Esophagus (tissue), 2 donors: ENCODE measurements around the gene CASZ1. TPM values are rescaled to one million over a fixed set of nuclear protein-coding genes. Genes with fewer than 3 reads are reported as not detected.

Source experiments
- H3K27ac ChIP-seq, 2 donors: one replicate each; pipeline ENCODE4 v1.5.1; 2013; ENCODE audit warnings: low read depth in 2 of 2, mild to moderate bottlenecking in 2 of 2, inconsistent platforms in 1 of 2, low read length in 1 of 2, moderate library complexity in 1 of 2
- H3K27me3 ChIP-seq, 2 donors: one replicate each; pipeline ENCODE4 v1.6.1; 2013; ENCODE audit warnings: low read length in 2 of 2, control low read depth in 1 of 2, mild to moderate bottlenecking in 1 of 2; ENCODE audit not compliant: insufficient read depth in 2 of 2, control insufficient read depth in 1 of 2
- H3K36me3 ChIP-seq, 2 donors: one replicate each; pipeline ENCODE4 v1.6.1; 2013; ENCODE audit warnings: low read length in 1 of 2; ENCODE audit not compliant: control insufficient read depth in 2 of 2, insufficient read depth in 2 of 2
- H3K4me1 ChIP-seq, 2 donors: one replicate each; pipeline ENCODE4 v1.6.1; 2013; ENCODE audit warnings: low read length in 1 of 2; ENCODE audit not compliant: control insufficient read depth in 2 of 2, insufficient read depth in 2 of 2
- H3K4me3 ChIP-seq, 2 donors: one replicate each; pipeline ENCODE4 v1.5.1; 2013; ENCODE audit warnings: low read length in 2 of 2, mild to moderate bottlenecking in 2 of 2, low read depth in 1 of 2, moderate library complexity in 1 of 2
- H3K9me3 ChIP-seq, 2 donors: one replicate each; pipeline ENCODE4 v1.6.1; 2013; ENCODE audit warnings: mild to moderate bottlenecking in 2 of 2, low read depth in 1 of 2, low read length in 1 of 2, moderate library complexity in 1 of 2; ENCODE audit not compliant: control insufficient read depth in 2 of 2, insufficient read depth in 1 of 2
- WGBS, 2 donors: extraction: QIAGEN DNeasy Blood & Tissue Kit; methylation state at CpG; one replicate each; pipeline ENCODE4 v1.1.7; 2013; 5-methylcytosine and 5-hydroxymethylcytosine counted together
- polyA plus RNA-seq, 2 donors: library from polyadenylated mRNA; stranded (reverse); fragments of 200-250 nt; gene quantifications; one replicate each; pipeline ENCODE4 v1.2.3, GENCODE V29; 2013
- donor health status: healthy with polysubstance abuse.
- donor health status: Bipolar disorder and iron deficiency.

Gene CASZ1, protein sequence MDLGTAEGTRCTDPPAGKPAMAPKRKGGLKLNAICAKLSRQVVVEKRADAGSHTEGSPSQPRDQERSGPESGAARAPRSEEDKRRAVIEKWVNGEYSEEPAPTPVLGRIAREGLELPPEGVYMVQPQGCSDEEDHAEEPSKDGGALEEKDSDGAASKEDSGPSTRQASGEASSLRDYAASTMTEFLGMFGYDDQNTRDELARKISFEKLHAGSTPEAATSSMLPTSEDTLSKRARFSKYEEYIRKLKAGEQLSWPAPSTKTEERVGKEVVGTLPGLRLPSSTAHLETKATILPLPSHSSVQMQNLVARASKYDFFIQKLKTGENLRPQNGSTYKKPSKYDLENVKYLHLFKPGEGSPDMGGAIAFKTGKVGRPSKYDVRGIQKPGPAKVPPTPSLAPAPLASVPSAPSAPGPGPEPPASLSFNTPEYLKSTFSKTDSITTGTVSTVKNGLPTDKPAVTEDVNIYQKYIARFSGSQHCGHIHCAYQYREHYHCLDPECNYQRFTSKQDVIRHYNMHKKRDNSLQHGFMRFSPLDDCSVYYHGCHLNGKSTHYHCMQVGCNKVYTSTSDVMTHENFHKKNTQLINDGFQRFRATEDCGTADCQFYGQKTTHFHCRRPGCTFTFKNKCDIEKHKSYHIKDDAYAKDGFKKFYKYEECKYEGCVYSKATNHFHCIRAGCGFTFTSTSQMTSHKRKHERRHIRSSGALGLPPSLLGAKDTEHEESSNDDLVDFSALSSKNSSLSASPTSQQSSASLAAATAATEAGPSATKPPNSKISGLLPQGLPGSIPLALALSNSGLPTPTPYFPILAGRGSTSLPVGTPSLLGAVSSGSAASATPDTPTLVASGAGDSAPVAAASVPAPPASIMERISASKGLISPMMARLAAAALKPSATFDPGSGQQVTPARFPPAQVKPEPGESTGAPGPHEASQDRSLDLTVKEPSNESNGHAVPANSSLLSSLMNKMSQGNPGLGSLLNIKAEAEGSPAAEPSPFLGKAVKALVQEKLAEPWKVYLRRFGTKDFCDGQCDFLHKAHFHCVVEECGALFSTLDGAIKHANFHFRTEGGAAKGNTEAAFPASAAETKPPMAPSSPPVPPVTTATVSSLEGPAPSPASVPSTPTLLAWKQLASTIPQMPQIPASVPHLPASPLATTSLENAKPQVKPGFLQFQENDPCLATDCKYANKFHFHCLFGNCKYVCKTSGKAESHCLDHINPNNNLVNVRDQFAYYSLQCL (N-terminal part only)
- 10 to 100 TPM; 10.8 to 18.1 TPM for polyA plus RNA-seq

DNA sequence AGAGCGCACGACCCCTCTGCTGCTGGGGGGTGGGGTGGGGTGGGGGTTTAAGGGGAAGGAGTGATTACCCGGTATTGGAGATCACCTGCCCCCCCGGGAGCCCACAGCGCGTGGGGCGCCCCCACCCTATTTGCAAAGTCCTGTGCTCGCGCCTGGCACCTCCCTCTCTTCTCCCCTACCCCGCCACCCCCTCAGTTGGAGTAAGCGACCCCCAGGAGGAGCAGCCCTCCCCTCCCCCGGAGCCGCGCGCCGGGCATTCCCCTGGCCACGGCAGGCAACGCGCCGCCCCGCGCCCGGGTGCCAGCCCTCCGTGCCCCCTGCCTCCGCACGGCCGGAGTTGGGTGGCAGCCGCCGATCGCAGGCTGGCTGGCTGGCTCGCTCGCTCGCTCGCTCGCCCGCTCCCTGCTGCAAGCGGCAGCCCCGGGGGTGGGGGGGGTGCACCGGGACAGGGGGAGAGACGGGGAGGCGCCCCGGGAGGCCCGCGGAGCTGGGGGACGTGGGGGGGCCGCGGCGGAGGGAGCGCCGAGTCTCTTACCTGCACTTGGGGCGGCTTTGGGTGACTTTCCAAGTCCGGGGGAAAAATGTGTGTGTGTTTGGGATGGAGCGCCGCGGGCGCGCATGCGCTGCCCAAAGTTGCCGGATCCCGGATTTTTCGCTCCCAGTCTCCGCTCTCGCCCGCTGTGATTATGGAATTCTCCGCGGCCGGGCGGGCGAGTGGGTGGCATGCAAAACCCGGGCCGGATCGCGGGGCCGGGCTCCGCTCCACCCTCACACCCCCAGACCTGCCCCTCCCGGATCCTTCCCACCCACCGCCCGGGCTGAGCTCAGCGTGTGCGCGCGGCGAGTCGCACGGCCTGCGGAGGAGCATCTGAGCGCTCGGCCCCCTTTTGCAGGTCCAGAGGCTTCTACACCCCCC lies at the start of gene CASZ1:
Gene CASZ1 (minus strand): TSS at position 618 of the 916 bp plus-strand sequence. CDS start 102,757 bp downstream, outside the sequence.
- Histone ChIP-seq H3K4me3 (peak within 1 kb of the TSS; percentile 70 to 91), H3K27ac (peak within 1 kb of the TSS; percentile 72 to 80), H3K36me3 (no peaks in the 10 kb centered on the region), H3K9me3 (no peaks in the 10 kb centered on the region), H3K4me1 (no peaks in the 10 kb centered on the region), H3K27me3 (no peaks in the 10 kb centered on the region)
- 1 to 3% methylated on average over 71 to 88 of the region's 88 CpGs for WGBS, 2 donors

DNA sequence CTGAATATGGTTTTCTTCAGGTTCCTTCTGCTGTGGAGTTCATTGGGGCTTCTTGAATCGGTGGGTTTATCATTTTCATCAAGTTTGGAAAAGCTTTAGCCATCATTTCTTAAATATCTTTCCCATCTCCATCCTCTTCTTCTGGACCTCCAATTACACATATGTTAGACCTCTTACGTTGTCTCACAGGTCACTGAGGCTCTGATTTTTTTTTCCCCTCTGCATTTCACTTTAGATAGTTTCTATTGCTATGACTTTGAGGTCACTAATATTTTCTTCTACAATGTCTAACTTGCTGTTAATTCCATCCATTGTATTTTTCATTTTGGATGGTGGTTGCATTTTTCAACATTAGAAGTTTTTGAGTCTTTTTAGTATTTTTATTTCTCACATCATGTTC lies 47.3 kb upstream of the CASZ1 start:
- Histone ChIP-seq H3K27me3 (no peaks in the 10 kb centered on the region), H3K36me3 (no peaks in the 10 kb centered on the region), H3K4me3 (no peak overlapping the region), H3K9me3 (peaks cover 0 to 5% of the 10 kb centered on the region in 2 donors), H3K4me1 (peaks cover 0 to 3% of the 10 kb centered on the region in 2 donors), H3K27ac (no peak overlapping the region)
- 89 to 94% methylated on average over 2 of the region's 2 CpGs for WGBS, 2 donors

DNA sequence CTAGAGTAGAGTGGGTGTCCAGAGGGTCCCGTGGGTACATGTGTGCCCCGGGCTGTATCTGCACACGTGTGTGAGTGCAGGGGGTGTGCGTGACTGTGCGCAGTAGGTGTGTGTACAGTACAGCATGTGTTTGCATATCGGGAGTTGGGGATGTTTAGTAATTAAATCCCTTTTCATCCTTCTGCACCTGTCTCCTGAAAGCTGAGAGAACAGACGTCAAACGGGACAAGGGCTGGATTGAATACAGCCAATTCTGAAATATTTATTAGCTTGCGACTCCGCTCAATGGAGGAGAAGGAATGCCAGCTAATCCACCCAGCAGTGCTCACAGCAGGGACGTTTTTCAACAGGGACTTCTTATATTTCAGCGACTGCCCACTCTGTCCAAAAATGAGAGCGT lies 44.7 kb upstream of the CASZ1 start:
- no peaks in the 10 kb centered on the region for H3K27me3 ChIP-seq
- H3K4me3 ChIP-seq, result no peak overlapping the region
- peaks cover 0 to 3% of the 10 kb centered on the region in 2 donors for H3K9me3 ChIP-seq
- no peaks in the 10 kb centered on the region for H3K36me3 ChIP-seq
- 80 to 81% methylated on average over 13 of the region's 13 CpGs for WGBS, 2 donors
- peaks cover 3% of the 10 kb centered on the region in 2 donors for H3K4me1 ChIP-seq
- no peak overlapping the region for H3K27ac ChIP-seq

DNA sequence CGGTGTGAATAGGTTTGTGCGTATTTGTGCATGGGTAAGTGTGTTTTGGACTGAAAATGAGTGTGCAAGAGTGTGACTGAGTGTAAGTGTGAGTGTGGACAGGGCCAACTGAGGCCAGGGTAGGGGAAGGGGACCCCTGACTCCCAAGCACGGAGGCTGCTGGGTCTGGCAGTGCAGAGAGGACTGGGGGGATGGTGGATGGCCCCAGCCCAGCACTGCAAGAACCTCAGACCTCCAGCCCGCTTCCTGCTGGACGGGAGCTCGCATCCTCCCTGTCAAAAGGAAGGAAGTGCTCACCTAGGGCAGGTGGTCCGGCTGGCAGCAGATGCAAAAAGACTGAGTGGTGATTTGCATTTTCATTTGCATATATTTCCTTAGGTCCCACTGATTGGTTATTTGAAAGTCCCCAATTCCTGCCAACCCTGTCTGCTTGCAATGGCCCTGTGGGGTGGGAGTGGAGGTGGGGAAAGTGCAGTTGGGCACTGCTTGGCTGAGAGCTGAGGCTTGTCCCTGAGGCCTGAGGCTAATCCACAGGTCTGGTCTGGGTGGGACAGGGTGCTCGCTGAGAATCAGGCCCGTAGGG lies 42.8 kb upstream of the CASZ1 start:
- H3K4me1 ChIP-seq, result peaks cover 3 to 6% of the 10 kb centered on the region in 2 donors
- H3K9me3 ChIP-seq, result peaks cover 0 to 2% of the 10 kb centered on the region in 2 donors
- 70 to 77% methylated on average over 9 of the region's 9 CpGs for WGBS, 2 donors
- H3K27ac ChIP-seq, result no peak overlapping the region
- H3K4me3 ChIP-seq, result no peak overlapping the region
- H3K27me3 ChIP-seq, result no peaks in the 10 kb centered on the region
- H3K36me3 ChIP-seq, result no peaks in the 10 kb centered on the region

DNA sequence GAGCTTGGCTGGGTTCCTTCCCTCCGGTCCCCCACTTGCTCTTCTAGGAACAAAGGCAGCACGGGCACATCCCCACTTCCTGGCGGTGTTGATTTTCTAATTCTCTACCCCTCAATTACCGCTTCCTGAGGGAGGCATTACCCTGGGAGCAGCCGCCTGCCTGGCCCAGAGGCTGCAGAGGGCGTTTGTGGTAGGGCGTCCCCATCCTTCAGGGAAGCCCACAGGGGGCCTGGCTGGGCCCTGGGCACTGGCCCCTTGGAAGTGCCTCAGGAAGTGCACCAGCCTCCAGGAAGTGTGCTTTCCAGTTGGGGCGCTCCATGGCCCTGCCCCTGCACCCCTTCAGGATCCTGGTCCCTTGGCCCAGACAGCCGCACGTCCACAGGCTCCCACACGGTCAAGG lies 42.1 kb upstream of the CASZ1 start:
- peaks cover 3 to 6% of the 10 kb centered on the region in 2 donors for H3K4me1 ChIP-seq
- WGBS, 2 donors, result 75 to 76% methylated on average over 11 of the region's 11 CpGs
- H3K27me3 ChIP-seq, result no peaks in the 10 kb centered on the region
- H3K4me3 ChIP-seq, result no peak overlapping the region
- no peaks in the 10 kb centered on the region for H3K36me3 ChIP-seq
- H3K9me3 ChIP-seq, result no peaks in the 10 kb centered on the region
- no peak overlapping the region for H3K27ac ChIP-seq

DNA sequence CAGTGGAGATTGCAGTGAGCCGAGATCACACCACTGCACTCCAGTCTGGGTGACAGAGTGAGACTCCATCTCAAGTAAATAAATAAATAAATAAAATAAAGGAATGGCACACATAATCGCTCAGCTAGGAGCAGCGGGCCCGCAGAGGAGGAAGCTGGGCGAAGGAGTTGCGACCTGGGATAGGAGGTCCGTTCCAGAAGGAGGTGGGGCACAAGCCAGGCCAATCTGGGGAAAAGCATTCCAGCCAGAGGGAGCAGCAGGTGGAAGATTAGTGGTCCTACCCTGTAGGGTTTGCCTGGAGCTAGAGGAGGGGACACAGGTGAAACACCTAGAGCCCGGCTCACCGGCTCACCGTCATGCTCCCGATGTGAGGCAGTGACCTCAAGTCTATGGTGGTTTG lies 40.3 kb upstream of the CASZ1 start:
- Histone ChIP-seq H3K36me3 (no peaks in the 10 kb centered on the region), H3K4me3 (no peak overlapping the region), H3K9me3 (no peaks in the 10 kb centered on the region), H3K4me1 (peaks cover 3 to 6% of the 10 kb centered on the region in 2 donors), H3K27ac (no peak overlapping the region), H3K27me3 (no peaks in the 10 kb centered on the region)
- 91 to 92% methylated on average over 11 of the region's 11 CpGs for WGBS, 2 donors

DNA sequence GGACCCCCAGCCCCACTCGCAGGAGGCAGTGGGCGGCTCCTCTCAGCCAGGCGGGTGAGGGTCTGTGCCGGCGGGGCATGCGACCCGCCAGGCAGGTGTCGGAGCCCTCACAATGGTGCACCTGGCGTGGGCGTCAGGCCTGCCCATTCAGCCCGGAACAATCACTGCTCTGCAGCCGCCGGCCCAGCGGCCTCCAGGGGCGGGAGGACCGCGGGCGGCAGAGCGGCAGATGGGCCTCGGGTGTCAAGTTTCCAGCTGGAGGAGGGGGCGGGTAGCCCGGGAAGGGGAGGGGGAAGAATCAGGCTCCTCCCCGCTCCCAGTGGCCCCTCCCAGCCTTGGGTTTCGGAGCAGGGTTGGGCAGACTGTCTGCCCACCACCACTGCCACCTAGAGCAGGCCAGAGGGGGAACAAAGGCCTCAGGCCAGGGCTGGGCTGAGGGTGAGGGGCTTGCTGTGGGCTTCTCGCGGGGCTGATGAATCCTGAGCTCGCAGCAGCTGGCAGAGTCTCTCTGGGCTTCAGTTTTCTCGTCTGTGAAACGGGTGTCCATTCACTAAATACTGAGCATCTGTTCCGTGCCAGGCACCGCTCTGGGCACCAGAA lies 39.5 kb upstream of the CASZ1 start:
- Histone ChIP-seq H3K4me3 (no peak overlapping the region), H3K27me3 (no peaks in the 10 kb centered on the region)
- WGBS, 2 donors, result 18% methylated on average over 30 to 31 of the region's 31 CpGs

DNA sequence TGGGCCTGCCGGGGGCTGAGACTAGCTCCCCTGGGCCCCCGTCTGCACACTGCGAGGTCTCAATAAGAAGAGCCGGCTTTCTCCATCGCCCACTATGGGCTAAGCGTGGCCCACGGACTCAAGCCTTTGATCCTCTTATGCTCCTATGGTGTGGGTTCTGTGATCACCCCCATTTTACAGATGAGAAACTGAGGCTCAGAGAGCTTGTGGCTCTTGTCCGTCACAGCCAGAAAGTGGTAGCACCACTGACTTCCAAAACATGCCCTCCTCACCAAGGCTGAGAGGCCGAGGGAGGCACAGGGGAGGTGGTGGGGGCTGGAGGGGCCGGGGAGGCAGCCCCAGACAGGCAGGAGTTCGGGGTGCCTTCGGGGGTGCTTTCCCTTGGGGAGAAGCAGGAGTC lies 39.0 kb upstream of the CASZ1 start:
- H3K4me1 ChIP-seq, result peaks cover 6 to 7% of the 10 kb centered on the region in 2 donors
- H3K9me3 ChIP-seq, result no peaks in the 10 kb centered on the region
- H3K36me3 ChIP-seq, result no peaks in the 10 kb centered on the region
- no peak overlapping the region for H3K27ac ChIP-seq
- no peak overlapping the region for H3K4me3 ChIP-seq
- 37 to 45% methylated on average over 12 of the region's 12 CpGs for WGBS, 2 donors
- no peaks in the 10 kb centered on the region for H3K27me3 ChIP-seq

More for the DNA sequence above, 39.5 kb upstream of the CASZ1 start:
- H3K27ac ChIP-seq, result no peak overlapping the region
- peaks cover 6 to 7% of the 10 kb centered on the region in 2 donors for H3K4me1 ChIP-seq
- no peaks in the 10 kb centered on the region for H3K36me3 ChIP-seq
- no peaks in the 10 kb centered on the region for H3K9me3 ChIP-seq
